GM21360 (cell line): ENCODE results near the gene PPP1R13B.

ENCODE experiments used
- ATAC-seq: cut with Tn5 transposase; IDR thresholded peaks from one replicate; pipeline ENCODE4 v1.9.1; 2021; ENCODE audit warnings: mild to moderate bottlenecking, moderate library complexity; ENCODE audit not compliant: unreplicated experiment

Gene PPP1R13B

DNA sequence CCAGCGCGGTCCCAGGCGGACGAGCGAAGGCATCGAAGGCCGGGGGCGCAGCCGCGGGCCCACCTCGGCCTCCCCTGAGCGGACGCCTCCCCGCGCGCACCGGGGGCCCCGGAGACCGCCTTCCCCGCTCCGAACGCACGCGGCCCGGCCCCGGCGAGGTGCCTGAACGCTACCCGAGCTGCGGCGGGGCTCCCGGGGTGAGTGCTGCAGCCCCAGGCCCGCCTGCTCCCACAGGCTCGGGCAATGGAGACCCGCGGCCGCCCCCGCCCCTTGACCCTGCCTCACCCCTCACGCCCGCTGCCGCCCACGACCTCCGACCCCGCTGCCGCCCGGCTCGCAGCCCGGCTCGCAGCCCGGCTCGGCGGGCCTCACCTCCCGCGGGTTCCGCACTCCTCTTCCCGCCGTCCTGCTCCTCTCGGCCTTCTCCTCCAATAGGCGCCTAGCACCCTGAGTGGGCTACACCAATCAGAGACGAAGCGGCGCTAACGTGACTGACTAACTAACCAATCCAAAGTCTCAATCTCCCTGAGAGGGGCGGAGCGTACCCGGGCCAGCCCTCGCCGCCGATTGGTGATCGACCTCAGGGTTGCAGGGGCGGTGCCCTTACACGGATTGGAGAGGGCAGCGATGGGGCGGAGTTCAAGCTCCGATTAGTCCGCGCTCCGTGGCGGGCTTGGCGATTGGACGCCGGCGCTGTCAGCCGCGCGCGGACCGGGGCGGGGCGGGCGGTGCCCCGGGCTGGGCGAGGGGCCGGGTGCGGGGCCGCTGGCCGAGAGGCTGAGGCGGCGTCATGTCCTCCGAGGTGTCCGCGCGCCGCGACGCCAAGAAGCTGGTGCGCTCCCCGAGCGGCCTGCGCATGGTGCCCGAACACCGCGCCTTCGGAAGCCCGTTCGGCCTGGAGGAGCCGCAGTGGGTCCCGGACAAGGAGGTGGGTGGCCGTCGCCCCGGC, 132.0 kb downstream of the PPP1R13B start, which contains the start of the genes XRCC3 and ZFYVE21:
Gene XRCC3 (minus strand): TSS at position 400 of the 949 bp plus-strand sequence. CDS start 4,364 bp downstream, outside the sequence.
Gene ZFYVE21 (plus strand): TSS at position 759 of the 949 bp plus-strand sequence. CDS start 32 bp downstream, at position 791.
- ATAC-seq: peak; percentile 90

DNA sequence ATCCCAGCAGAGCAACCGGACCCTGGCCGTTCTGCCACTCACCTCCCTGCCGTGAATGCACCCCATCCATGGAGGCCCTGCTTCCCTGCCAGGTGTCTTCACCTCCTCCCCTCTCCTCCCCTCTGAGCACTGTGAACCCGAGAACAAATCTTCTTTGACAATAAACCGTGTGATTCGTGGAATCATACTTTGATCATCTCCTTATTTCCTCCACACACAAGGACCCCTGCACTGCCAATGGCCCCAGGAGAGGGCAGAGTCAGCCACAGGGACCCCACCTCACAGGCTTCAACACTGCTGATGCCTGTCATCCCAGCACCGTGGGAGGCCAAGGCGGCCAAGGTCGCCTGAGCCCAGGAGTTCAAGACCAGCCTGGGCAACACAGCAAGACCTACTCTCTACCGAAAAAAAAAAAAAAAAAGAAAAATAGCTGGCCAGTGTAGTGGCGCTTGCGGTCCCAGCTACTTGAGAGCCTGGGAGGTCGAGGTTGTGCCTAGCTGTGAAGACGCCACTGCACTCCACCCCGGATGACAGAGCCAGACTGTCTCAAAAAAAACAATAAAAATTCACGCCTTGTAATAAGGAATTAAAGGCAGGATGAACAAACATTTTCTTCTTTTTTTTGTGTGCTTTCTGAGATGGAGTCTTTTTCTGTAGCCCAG, 133.2 kb downstream of the PPP1R13B start:
- no peak for ATAC-seq

DNA sequence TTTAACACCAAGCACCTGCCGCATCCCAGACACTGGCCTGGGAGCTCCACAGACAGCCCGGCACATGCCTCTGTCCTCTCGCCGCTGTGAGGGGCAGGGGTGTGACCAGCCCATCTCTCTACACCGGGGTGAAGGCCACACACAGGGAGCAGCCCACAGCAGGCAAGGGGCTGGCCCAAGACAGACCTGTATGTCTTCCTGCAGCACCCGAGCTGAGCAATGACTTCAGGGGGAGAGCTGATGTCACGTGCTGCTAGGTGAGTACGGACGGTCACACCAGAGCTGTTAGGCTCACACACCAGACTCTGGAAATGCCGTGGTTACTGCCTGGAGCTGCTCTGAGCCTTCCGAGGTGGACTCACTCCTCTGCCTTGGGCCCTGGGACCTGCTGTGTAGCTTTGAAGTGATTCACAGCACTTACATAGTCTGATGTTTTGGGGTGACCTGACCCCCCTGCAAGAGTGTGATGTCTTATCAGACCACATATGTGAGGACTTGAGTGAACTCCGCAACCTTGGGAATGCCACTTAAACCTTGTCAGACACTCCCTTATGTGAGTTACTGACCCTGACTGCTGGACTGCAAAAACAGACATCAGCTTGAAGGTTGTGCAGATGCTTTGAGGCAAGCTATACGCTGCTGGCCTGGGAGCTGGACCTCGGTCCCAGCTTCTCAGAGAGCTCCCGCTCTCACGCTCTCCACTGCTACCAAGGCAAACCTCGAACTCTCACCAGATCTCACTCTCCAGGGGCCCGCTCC, 133.9 kb downstream of the PPP1R13B start:
- ATAC-seq: no peak

DNA sequence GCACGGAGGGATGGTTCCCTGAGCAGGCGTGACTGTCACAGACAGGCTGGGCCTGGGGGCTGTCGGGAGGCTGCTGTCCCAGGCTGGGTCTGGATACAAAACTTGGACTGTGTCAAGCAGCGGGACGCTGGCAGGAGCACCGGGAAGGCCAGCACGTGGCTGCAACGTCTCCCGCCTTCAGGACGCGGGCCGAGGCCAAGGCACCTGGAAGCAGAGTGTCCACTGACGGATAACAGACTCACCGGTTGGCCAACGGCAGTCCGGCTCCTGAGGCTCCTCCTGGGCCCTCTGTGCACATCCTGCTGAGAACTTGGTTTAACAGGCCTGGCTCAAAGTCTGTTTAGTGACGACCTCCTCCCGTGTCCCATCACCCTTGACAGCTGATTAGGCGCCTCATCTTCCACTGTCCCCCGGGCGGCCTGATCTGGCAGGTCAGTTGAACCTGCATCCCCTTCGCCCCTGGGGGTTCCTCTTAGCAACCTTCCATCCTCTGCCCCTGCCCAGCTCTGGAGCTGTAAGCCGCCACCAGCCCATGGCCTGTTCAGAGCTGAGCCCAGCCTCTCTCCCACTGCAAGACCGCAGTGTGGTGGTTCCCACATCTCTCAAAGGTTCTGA, 134.6 kb downstream of the PPP1R13B start:
- no peak for ATAC-seq

- no peak for ATAC-seq
These were observed 135.6 kb downstream of the PPP1R13B start for GRCh38 chr14:103711516-103712431.

DNA sequence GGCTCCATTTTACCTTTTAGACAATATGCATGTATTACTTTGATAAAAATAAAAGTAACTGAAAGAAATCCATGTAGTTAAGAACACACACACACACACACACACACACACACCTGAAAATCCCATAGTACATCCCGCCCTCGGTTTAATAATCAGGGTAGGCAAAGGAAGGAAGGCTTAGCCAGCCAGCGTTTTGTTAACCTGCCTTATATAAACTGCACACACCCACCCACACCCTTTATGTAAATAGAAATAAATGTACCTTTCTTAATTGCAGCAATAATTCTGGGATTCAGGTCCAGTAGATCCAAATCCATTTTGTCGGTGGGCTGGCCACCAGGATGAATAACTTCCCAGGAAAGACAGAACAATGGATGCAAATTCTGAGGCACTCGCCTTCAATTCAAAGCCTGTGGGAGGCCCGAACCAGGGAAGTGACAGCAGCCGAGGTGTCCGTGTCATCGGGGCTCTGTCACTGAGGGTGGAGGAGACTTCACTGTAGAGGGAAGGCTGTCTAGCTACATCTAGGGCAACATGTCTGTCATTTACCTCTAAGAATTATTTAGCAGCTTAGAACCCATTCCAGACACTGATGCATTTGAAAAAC, 136.5 kb downstream of the PPP1R13B start:
- no peak for ATAC-seq

GRCh38 chr14:103709814-103710213, 137.6 kb downstream of the PPP1R13B start:
- ATAC-seq: no peak

- ATAC-seq: no peak
These were observed 138.6 kb downstream of the PPP1R13B start for GRCh38 chr14:103708750-103709187.

- ATAC-seq: no peak
These were observed 139.8 kb downstream of the PPP1R13B start for GRCh38 chr14:103707329-103708263.

DNA sequence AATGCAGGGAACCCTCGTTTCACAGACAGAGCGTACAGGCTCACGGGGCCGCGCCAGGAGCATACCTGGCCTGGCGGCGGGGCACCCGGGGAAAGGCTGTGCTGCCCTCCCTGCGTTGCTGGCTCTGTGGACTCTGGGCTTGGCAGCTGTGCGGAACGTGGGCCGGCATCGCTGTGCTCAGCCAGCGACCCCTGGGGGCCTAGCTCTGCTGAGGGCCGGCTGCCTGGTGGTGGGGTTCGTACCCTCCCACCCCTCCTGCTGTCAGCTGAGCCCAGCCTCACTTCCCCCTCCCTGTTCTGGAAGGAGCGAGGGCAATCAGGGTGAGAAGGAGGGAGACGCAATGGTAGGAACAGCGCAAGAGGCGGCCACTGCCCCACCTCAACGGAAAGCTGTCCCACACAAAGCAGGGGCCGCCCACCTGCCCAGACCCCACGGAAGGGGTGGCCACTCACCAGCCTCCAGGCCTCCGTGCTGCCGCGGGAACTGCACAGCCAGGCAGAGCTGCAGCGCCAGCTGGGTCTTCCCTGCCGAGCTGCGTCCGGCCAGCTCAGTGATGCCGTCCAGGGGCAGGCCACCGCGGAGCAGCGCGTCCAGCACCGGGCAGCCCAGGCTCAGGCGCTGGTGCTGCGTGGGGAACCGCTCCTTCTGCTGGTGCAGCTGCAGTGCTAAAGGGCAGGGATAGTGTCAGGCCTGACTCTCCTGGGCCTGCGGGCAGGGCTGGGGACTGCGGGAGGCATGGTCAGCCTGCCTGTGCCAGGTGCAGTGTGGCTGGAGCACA, 140.6 kb downstream of the PPP1R13B start:
- no peak for ATAC-seq

DNA sequence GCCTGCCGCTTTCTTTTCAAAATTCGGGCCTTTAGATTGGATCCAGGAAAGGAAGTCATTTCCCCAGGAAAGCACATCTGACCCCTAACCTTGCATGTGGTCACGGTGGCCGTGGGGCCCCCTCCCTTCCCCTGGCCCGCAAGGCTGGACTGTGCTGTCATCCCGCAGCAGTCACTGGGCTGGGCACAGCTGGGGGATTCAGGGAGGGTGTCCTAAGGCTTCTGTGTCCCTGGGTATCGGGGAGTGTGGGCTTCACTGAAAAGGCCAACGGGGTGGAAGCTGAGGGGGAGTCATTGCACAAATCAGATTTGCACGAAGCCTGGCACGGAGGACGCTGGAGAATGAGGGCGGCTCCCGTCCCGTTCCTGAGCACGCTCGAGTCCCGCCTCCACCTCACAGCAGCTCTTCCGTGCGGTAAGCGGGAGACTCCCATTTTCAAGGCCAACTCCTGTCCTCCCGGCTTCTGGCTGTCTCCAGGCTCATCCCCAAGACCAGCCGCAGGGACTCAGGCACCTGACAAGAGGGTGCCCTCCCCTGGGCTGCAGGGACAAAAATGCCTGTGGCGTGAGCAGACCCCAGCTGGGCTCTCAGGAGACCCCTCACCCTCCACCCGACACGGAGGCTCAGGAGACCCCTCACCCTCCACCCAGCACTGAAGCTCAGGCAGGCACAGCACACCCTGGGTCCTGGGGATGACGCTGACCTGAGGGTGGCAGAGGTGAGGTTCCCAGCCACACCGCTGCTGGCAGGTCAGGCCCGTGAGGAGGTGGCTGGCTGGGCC, 141.7 kb downstream of the PPP1R13B start:
- no peak for ATAC-seq

GRCh38 chr14:103705118-103705503, 142.3 kb downstream of the PPP1R13B start:
- no peak for ATAC-seq

GRCh38 chr14:103704708-103705107, 142.7 kb downstream of the PPP1R13B start:
- ATAC-seq: no peak

DNA sequence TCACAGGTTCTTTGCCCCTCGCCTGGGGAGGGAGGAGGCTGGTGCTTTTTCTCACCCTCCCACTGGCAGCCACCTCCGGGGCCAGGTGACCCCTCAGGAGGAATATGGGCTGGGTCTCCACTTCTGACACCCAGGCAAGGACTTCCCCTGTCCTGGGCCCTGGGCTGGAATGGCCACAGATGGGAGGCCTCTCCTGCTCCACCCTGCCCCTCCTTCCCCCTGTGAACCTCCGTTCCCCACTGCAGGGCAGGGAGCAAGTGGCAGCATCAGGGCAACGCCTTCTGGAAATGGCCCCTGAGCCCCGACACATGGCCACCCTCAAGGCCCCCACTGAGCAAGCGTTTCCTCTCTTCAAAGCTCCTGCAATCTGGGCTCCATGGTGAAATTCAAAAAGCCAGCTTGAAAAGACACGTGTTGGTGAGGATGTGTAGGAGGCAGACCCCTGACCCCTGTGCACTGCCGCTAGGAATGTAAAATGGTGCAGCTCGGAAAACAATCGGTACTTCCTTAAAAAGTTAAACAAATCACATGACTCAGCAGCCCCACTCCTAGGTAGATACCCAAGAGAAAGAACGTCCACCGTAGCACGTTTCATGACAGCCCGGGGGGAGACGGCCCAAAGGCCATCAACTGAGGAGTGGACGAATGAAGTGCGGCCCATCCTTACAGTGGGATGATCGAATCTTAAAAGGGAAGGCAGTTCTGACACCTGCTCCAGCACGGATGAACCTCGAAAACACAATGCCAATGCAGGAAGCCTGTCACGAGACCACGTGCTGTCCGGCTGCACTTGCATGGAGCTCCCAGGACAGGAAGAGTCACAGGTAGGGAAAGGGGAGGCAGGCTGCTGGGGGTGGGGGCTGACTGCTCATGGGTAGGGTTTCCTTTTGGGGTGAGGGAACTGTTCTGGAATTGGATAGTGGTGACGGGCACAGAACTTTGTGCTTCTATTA, 143.7 kb downstream of the PPP1R13B start:
- ATAC-seq: no peak
